SK-N-SH (cell line): ENCODE data around the gene CAVIN1. TPM values are rescaled to one million over a fixed set of nuclear protein-coding genes. Genes with fewer than 3 reads are reported as not detected.

ENCODE experiments used
- CTCF ChIA-PET: fragments of 300-600, 350-600 bp; formaldehyde crosslinking; extraction: SDS; loops from one replicate; lab custom pipeline; 2021; lab: Yijun Ruan, JAX
- POLR2A ChIA-PET: fragments of 350-600 bp; sonication (Branson Sonifier 250); formaldehyde crosslinking; extraction: SDS; loops from one replicate; lab custom pipeline; 2020; ENCODE audit warnings: antibody characterized with exemption, inconsistent platforms; lab: Yijun Ruan, JAX
- DNase-seq: peaks from one replicate; pipeline ENCODE4 v3.0.0; 2012
- H2AFZ ChIP-seq: fragments of 200-600 bp; sonication (generic); 2 replicates; pipeline ENCODE4 v1.8.1; 2016; ENCODE audit warnings: antibody characterized with exemption, mild to moderate bottlenecking, low read depth
- H3F3A ChIP-seq: fragments of 200-600 bp; sonication (generic); replicated peaks from 2 replicates; pipeline ENCODE3; 2016; ENCODE audit warnings: antibody characterized with exemption, mild to moderate bottlenecking; ENCODE audit not compliant: insufficient read depth
- H3K27ac ChIP-seq, 2 experiments: fragments of 200-500 bp in 1 of 2; fragments of 200-600 bp in 1 of 2; sonication (Bioruptor generic) in 1 of 2; sonication (generic), shearing (Covaris generic) in 1 of 2; 2 replicates each; pipeline versions ENCODE4 v1.5.1 to v1.6.1; 2014 to 2016; ENCODE audit warnings: low read depth in 2 of 2, inconsistent platforms in 1 of 2, low read length in 1 of 2, mild to moderate bottlenecking in 1 of 2, mixed read lengths in 1 of 2
- H3K27me3 ChIP-seq: fragments of 200-600 bp; sonication (generic), shearing (Covaris generic); 2 replicates; pipeline ENCODE4 v1.6.1; 2016; ENCODE audit warnings: mixed run types; ENCODE audit not compliant: insufficient read depth
- H3K36me3 ChIP-seq, 2 experiments: fragments of 200-500 bp in 1 of 2; fragments of 200-600 bp in 1 of 2; sonication (Bioruptor generic) in 1 of 2; sonication (generic) in 1 of 2; replicated peaks in 1 of 2; 2 replicates each; pipeline versions ENCODE3 to v1.5.1; 2014 to 2016; ENCODE audit warnings: low read length in 1 of 2, mild to moderate bottlenecking in 1 of 2; ENCODE audit not compliant: insufficient read depth in 2 of 2, control insufficient read depth in 1 of 2
- H3K4me1 ChIP-seq, 2 experiments: fragments of 200-500 bp in 1 of 2; fragments of 200-600 bp in 1 of 2; sonication (Bioruptor generic) in 1 of 2; sonication (generic), shearing (Covaris generic) in 1 of 2; 2 replicates each; pipeline versions ENCODE4 v1.5.1 to v1.6.1; 2014 to 2016; ENCODE audit warnings: low read depth in 1 of 2, low read length in 1 of 2, mixed run types in 1 of 2; ENCODE audit not compliant: insufficient read depth in 2 of 2, control insufficient read depth in 1 of 2
- H3K4me2 ChIP-seq: fragments of 200-600 bp; sonication (generic), shearing (Covaris generic); 2 replicates; pipeline ENCODE4 v1.6.1; 2017; ENCODE audit warnings: mixed run types
- H3K4me3 ChIP-seq, 2 experiments: fragments of 200-500 bp in 1 of 2; fragments of 200-600 bp in 1 of 2; sonication (Bioruptor generic) in 1 of 2; sonication (generic), shearing (Covaris generic) in 1 of 2; 2 replicates each; pipeline versions ENCODE4 v1.5.1 to v1.8.1; 2014 to 2016; ENCODE audit warnings: low read depth in 2 of 2, inconsistent platforms in 1 of 2, low read length in 1 of 2, mild to moderate bottlenecking in 1 of 2, mixed read lengths in 1 of 2, moderate library complexity in 1 of 2
- H3K79me2 ChIP-seq: fragments of 200-600 bp; sonication (generic); 2 replicates; pipeline ENCODE4 v1.8.1; 2017; ENCODE audit warnings: mild to moderate bottlenecking; ENCODE audit not compliant: insufficient read depth
- H3K9ac ChIP-seq: fragments of 200-600 bp; sonication (generic); 2 replicates; pipeline ENCODE4 v1.6.1; 2017; ENCODE audit warnings: mixed run types
- H3K9me2 ChIP-seq: fragments of 200-600 bp; sonication (generic); 2 replicates; pipeline ENCODE4 v1.6.1; 2017; ENCODE audit warnings: mixed run types
- H3K9me3 ChIP-seq: fragments of 200-600 bp; sonication (generic); 2 replicates; pipeline ENCODE4 v1.6.1; 2017; ENCODE audit warnings: mixed run types, mild to moderate bottlenecking, moderate library complexity
- H4K20me1 ChIP-seq: fragments of 200-600 bp; sonication (generic); 2 replicates; pipeline ENCODE4 v1.6.1; 2017; ENCODE audit warnings: mild to moderate bottlenecking, mixed run types; ENCODE audit not compliant: insufficient read depth
- ELF1 ChIP-seq: IDR thresholded peaks from 2 replicates; pipeline ENCODE4 v1.4.0; 2012
- EZH2phosphoT487 ChIP-seq: fragments of 200-600 bp; sonication (generic); IDR thresholded peaks from 2 replicates; pipeline ENCODE4 v1.6.1; 2017; ENCODE audit warnings: low read depth, mixed run types, mild to moderate bottlenecking, antibody characterized with exemption, moderate library complexity, borderline replicate concordance
- FOSL2 ChIP-seq: IDR thresholded peaks from 2 replicates; pipeline ENCODE4 v1.4.0; 2012; ENCODE audit warnings: low read depth, mild to moderate bottlenecking, moderate library complexity, borderline replicate concordance
- GATA2 ChIP-seq: sonication (generic); formaldehyde crosslinking; IDR thresholded peaks from 2 replicates; pipeline ENCODE4 v1.5.0; 2020; ENCODE audit warnings: mild to moderate bottlenecking, missing genetic modification reagents
- MEF2A ChIP-seq: IDR thresholded peaks from 2 replicates; pipeline ENCODE4 v1.4.0; 2012; ENCODE audit warnings: low read depth, borderline replicate concordance
- MXI1 ChIP-seq: IDR thresholded peaks from 2 replicates; pipeline ENCODE4 v1.6.1; 2012; ENCODE audit warnings: mild to moderate bottlenecking, low read depth, low read length, improper control_type of control experiment
- NFIC ChIP-seq: IDR thresholded peaks from 2 replicates; pipeline ENCODE4 v1.4.0; 2012; ENCODE audit warnings: borderline replicate concordance
- NRF1 ChIP-seq: IDR thresholded peaks from 2 replicates; pipeline ENCODE4 v1.6.1; 2012; ENCODE audit warnings: low read depth, mild to moderate bottlenecking, low read length
- PBX3 ChIP-seq: IDR thresholded peaks from 2 replicates; pipeline ENCODE4; 2012
- RAD21 ChIP-seq: IDR thresholded peaks from 2 replicates; pipeline ENCODE4 v1.6.1; 2012; ENCODE audit warnings: mild to moderate bottlenecking, low read length
- REST ChIP-seq: IDR thresholded peaks from 2 replicates; pipeline ENCODE4 v1.6.1; 2012; ENCODE audit warnings: mild to moderate bottlenecking, low read depth, low read length, moderate library complexity
- RXRA ChIP-seq: IDR thresholded peaks from 2 replicates; pipeline ENCODE4 v1.4.0; 2012; ENCODE audit warnings: low read depth, mild to moderate bottlenecking, borderline replicate concordance
- SIN3A ChIP-seq: IDR thresholded peaks from 2 replicates; pipeline ENCODE4 v1.6.1; 2012; ENCODE audit warnings: low read depth, mild to moderate bottlenecking, low read length, moderate library complexity, borderline replicate concordance
- SMC3 ChIP-seq: IDR thresholded peaks from 2 replicates; pipeline ENCODE4 v1.6.1; 2012; ENCODE audit warnings: low read depth, low read length, improper control_type of control experiment
- TCF12 ChIP-seq: IDR thresholded peaks from 2 replicates; pipeline ENCODE4 v1.4.0; 2012
- YY1 ChIP-seq: IDR thresholded peaks from 2 replicates; pipeline ENCODE4 v1.4.0; 2012; ENCODE audit warnings: low read depth, mild to moderate bottlenecking
- WGBS: methylation state at CpG from one replicate; pipeline ENCODE4 v1.1.6; 2017; ENCODE audit warnings: low lambda C conversion rate; 5-methylcytosine and 5-hydroxymethylcytosine counted together
- polyA plus RNA-seq, 3 experiments: library from polyadenylated mRNA; depleted of rRNA; stranded (reverse); fragments of >200 nt; gene quantifications; 2 replicates each; pipeline ENCODE4 v1.2.3, GENCODE V29; 2012
- TF ChIP-seq, protein P1 (sequence below): fragments of 150-350 bp; IDR thresholded peaks from 2 replicates; pipeline ENCODE4 v1.6.1; 2017; ENCODE audit warnings: antibody characterized with exemption, low read length, low read depth, borderline replicate concordance

The CAVIN1 gene
- polyA plus RNA-seq, 1 of the 3 experiments (the other 2 are of a cell fraction), result 290 TPM

DNA sequence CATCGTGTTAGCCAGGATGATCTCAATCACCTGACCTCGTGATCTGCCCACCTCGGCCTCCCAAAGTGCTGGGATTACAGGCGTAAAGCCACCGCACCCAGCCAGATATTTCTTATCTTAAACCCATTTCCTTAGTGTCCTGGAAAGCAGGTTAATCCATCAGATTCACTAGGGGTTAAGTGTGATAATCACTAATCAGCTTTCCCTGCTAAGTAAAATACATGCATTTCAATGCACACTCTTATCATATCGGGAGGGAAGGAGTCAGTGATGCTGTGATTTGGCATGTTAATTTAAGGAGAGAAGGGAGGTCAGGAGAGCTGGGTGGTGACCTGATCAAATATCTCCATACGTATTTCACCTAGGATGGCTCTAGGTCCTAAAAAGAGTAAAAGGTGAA lies 63.9 kb downstream of the CAVIN1 start (continued):
- TF ChIP-seq, protein P1, sequence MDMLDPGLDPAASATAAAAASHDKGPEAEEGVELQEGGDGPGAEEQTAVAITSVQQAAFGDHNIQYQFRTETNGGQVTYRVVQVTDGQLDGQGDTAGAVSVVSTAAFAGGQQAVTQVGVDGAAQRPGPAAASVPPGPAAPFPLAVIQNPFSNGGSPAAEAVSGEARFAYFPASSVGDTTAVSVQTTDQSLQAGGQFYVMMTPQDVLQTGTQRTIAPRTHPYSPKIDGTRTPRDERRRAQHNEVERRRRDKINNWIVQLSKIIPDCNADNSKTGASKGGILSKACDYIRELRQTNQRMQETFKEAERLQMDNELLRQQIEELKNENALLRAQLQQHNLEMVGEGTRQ, result no peak
- TF ChIP-seq MXI1 (no peak), RXRA (no peak), MEF2A (no peak)

DNA sequence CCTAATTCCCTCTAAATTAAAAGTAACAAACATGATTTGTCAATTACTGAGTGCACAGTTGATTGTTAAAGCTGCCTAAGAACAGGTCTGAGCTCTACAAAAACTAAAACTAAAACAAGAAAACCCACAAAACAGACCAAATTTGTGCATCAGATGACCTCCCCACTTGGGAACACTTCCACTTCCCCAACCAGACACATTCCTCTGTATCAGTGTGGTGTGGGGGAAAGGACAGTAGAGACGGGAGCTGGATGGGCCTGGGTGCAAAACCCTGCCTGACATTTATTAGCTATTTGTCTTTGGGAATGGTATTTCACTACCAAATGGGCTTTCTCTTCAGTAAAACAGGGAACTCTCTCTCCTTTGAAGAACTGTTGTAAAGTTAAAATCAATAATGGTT lies 64.6 kb downstream of the CAVIN1 start:
- Histone ChIP-seq H3K9ac (no peak overlapping the region), H3K4me3 (no peak overlapping the region), H2AFZ (no peak overlapping the region), H3K4me1 (peaks cover 12 to 13% of the 10 kb centered on the region in 2 experiments; a peak in 2 of 4 replicates), H3K9me3 (no peaks in the 10 kb centered on the region), H3F3A (peaks cover 26% of the 10 kb centered on the region), H3K4me2 (no peak overlapping the region), H3K27ac (no peak overlapping the region), H3K36me3 (peaks cover 0 to 6% of the 10 kb centered on the region in 2 experiments), H3K9me2 (no peaks in the 10 kb centered on the region), H4K20me1 (peaks cover 71% of the 10 kb centered on the region), H3K27me3 (no peaks in the 10 kb centered on the region), H3K79me2 (peaks cover 97% of the 10 kb centered on the region)
- DNase-seq, result no peak
- TF ChIP-seq SMC3 (no peak), RAD21 (no peak), REST (no peak), TCF12 (no peak)
- CTCF ChIA-PET, result interaction anchor here (0.7 to 2.2 kb wide), 6 partner anchors 15 to 48 kb away, joined by 3 to 7 read pairs (median 4); no protein-coding TSS in a partner anchor
- 100% methylated on average over 1 of the region's 1 CpG for WGBS
- POLR2A ChIA-PET, result no interaction called here

GRCh38 chr17:42354956-42355843 lies 67.9 kb downstream of the CAVIN1 start:
- no peak overlapping the region for H3K4me3 ChIP-seq
- peak overlapping the region; percentile 11; the same call in 1 of the 2 replicates for H3K4me2 ChIP-seq
- 74% methylated on average over 3 of the region's 3 CpGs for WGBS
- peaks cover 61% of the 10 kb centered on the region for H4K20me1 ChIP-seq
- H3K4me1 ChIP-seq, result peaks cover 0 to 10% of the 10 kb centered on the region in 2 experiments; a peak in 2 of 4 replicates
- DNase-seq, result no peak
- H3K9ac ChIP-seq, result no peak overlapping the region
- CTCF ChIA-PET, result interaction anchor here (1.5 kb wide), 1 partner anchor 51 kb away, joined by 6 read pairs; no protein-coding TSS in a partner anchor
- POLR2A ChIA-PET, result no interaction called here
- no peaks in the 10 kb centered on the region for H3K9me3 ChIP-seq
- H3K9me2 ChIP-seq, result no peaks in the 10 kb centered on the region
- no peak overlapping the region for H2AFZ ChIP-seq
- no peaks in the 10 kb centered on the region for H3K36me3 ChIP-seq
- no peaks in the 10 kb centered on the region for H3K27me3 ChIP-seq
- H3K79me2 ChIP-seq, result peaks cover 94% of the 10 kb centered on the region
- H3F3A ChIP-seq, result peaks cover 17% of the 10 kb centered on the region
- H3K27ac ChIP-seq, result peak overlapping the region in 1 of 2 experiments; percentile 16; a peak in 1 of 4 replicates
- no peak for TF ChIP-seq RXRA
- no peak for TF ChIP-seq PBX3
- no peak for TF ChIP-seq NFIC
- TF ChIP-seq SMC3, result no peak
- TF ChIP-seq SIN3A, result no peak
- TF ChIP-seq NRF1, result no peak
- TF ChIP-seq YY1, result no peak
- no peak for TF ChIP-seq ELF1
- TF ChIP-seq EZH2phosphoT487, result no peak
- TF ChIP-seq GATA2, result no peak
- TF ChIP-seq MXI1, result no peak
- TF ChIP-seq FOSL2, result no peak
